GM12874 (cell line): ENCODE data around the gene ASPHD1.

Source experiments
- TF ChIP-seq, protein P1 (sequence below): IDR thresholded peaks from 2 replicates; pipeline ENCODE4 v1.5.1; 2011; ENCODE audit warnings: low read depth, mild to moderate bottlenecking, control low read depth, low read length, moderate library complexity; ENCODE audit not compliant: insufficient read depth

ASPHD1 gene

DNA sequence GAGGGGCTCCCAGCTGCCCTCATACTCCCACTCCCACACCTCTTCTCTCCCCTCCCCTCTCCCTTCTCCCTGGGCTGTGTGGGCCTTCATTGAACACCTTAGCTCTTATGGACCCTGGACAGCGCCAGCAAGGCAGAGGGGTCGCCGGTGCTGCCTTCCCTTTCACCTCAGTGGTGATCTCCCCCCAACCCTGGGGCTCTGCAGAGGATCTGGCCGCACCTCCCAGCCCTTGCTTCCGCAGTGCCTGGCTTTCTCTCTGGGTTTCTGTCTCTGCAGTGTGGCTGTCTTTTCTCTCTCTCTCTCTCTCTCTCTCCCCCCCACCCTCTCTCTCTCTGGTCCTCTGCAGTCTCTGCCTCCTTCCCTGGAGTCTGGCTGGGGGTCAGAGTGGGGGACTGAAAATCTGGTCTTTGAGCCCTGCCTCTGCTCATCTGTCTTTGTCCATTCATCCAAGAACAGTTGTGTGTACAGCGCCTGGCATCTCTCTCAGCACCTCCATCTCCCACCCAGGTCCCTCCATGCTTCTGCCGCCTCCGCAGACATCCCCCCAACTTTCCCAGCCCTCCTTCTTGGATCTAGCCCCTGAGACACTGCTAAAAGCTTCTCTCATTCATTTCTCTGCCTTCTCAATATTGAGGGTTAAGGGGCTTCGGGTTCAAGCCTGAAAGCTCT is 2.0 kb upstream of the ASPHD1 start:
- TF ChIP-seq, protein P1, sequence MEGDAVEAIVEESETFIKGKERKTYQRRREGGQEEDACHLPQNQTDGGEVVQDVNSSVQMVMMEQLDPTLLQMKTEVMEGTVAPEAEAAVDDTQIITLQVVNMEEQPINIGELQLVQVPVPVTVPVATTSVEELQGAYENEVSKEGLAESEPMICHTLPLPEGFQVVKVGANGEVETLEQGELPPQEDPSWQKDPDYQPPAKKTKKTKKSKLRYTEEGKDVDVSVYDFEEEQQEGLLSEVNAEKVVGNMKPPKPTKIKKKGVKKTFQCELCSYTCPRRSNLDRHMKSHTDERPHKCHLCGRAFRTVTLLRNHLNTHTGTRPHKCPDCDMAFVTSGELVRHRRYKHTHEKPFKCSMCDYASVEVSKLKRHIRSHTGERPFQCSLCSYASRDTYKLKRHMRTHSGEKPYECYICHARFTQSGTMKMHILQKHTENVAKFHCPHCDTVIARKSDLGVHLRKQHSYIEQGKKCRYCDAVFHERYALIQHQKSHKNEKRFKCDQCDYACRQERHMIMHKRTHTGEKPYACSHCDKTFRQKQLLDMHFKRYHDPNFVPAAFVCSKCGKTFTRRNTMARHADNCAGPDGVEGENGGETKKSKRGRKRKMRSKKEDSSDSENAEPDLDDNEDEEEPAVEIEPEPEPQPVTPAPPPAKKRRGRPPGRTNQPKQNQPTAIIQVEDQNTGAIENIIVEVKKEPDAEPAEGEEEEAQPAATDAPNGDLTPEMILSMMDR, result no peak

DNA sequence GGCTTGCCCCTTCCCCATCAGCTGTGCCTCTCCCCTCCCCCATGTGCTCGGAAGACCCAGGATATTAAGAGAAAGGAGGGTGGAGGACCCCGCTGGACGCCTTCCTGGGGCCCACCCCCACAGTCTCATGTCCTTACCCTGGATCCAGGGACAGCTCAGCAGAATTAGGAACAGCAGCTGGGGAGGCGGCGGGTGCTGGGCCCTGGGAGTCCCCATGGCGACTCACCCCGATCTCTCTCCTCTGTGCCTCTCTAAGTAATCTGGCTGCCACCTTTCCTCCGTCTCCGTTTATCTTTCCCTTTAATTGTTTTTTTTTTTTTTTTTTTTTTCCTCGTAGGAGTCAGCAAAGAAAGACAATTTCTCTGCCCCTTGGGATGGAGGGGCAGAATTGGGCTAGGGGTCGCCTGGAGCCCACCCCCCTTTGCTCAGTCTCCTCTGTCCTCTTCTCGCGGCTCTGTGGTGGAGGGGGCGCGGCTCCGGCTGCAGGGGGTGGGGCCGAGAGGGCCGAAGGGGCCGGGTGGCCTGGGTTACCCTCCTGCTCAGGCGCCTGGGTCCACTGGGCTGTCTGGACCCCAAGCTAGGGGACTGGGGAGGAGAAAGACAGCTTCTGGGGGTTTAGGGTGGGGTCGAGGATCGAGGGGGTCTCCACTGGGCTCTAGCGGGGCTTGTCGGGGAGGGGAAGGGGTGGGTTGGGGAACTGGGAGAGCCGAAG is 1.3 kb upstream of the ASPHD1 start:
- TF ChIP-seq, protein P1, result no peak

DNA sequence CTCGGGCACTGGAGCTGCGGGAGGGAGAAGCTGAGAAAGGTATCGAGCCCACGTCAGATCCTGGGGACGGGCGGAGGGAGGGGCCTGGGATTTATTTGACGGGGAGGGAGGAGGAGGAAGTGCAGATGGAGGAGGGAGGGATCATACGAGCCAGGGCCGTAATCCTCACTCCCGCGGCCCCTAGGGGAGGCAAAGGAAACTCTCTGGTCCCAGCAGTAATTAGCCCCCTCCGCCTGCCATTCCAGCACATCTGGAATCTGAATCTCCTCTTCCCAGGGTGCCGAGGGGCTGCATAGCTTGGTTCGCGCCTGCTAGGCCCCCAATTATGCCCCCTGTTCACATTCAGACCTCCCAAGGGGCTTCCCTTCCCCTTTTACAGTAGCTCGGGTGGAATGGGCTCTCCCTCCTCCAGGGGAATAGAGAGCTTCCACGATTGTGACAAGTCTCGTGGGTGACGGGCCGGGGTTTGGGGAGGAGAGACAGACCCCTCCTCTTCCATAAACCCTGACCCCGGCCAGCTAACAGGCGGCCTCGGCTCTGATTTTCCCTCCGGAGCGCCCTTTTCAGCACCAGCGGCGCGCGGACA is 679 bp upstream of the ASPHD1 start, which contains the start of gene SEZ6L2:
TSS of gene SEZ6L2 (minus strand) at position 35 of the 586 bp plus-strand sequence. CDS start 531 bp downstream, outside the sequence.
- TF ChIP-seq, protein P1, result no peak

DNA sequence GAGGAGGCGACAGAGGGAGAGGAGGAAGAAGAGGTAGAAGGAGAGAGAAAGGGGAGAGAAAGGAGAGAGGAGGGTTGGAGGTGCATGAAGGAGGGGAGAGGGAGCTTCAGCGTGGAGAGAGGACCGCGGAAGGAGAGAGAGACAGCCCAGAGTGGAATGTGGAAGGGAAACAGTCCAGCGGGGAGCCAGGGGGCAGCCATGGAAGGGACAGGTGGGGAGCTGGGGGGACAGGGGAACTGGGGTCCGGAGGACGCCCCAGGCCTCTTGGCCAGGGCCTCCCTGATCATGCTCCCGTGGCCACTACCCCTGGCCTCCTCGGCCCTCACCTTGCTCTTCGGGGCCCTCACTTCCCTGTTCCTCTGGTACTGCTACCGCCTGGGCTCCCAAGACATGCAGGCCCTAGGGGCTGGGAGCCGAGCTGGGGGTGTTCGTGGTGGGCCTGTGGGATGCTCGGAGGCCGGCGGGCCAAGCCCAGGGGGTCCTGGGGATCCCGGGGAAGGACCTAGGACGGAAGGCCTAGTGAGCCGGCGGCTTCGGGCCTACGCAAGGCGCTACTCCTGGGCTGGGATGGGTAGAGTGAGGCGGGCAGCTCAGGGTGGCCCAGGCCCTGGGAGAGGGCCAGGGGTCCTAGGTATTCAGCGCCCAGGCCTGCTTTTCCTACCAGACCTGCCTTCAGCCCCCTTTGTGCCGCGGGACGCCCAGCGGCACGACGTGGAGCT is 759 bp downstream of the ASPHD1 start:
- TF ChIP-seq, protein P1, result no peak

DNA sequence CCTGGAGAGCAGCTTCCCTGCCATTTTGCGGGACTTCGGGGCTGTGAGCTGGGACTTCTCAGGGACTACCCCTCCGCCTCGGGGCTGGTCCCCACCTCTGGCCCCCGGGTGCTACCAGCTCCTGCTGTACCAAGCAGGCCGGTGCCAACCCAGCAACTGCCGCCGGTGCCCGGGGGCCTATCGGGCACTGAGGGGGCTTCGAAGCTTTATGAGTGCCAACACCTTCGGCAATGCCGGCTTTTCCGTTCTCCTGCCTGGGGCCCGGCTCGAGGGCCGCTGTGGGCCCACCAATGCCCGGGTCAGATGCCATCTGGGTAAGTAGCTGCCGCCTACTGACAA is 1.3 kb downstream of the ASPHD1 start:
- TF ChIP-seq, protein P1, result no peak

DNA sequence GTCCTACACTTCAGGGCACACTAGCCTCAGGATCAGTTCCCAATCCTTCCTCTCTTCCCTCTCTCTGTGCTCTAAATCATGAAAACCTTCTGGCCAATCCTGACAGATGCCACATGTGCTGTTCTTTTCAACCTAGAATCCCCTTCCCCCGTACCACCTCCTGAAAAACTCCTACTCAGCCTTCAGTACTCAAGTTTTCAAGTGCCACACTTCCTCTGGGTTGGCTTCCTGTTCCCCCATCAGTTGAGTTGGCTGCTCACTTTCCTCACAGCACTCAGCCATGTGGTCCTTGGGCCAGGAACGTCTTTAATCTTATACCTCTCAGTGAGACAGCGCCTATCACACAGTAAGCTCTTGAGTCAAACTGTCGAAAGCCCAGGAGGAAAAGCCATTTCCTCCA is 3.3 kb downstream of the ASPHD1 start:
- TF ChIP-seq, protein P1, result no peak

DNA sequence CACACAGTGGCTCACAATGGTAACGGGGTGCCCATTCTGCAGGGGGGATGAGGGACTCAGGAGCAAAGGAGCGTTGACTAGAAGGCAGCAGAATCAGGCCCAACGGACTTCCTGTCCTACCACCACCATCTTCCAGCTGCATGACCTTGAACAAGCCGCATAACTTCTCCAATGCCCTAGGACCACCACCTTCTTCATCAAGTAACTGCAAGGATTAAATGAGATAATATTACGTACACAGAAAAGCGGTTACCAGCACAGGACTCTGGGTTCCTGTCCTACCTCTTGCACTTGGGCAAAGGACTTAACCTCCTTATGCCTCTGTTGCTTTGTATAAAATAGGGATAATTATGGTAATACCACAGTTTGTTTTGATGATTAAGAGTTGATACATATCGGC is 4.7 kb downstream of the ASPHD1 start:
- TF ChIP-seq, protein P1, result no peak
